Liver (tissue), 9 donors: Measurements from ENCODE around the gene EPHB4. TPM values are rescaled to one million over a fixed set of nuclear protein-coding genes. Genes with fewer than 3 reads are reported as not detected.

Experiments
- DNase-seq: peaks from one replicate; pipeline ENCODE4 v3.0.0-alpha.2; 2017; ENCODE audit warnings: low spot score
- H3K27ac ChIP-seq, 2 donors: one replicate each; pipeline ENCODE4 v1.7.0; 2013; ENCODE audit warnings: inconsistent platforms in 2 of 2, low read length in 2 of 2, control low read depth in 1 of 2, low read depth in 1 of 2, mild to moderate bottlenecking in 1 of 2
- H3K27me3 ChIP-seq, 4 donors: one replicate each; pipeline versions ENCODE4 v1.6.1 to v1.7.0; 2013; ENCODE audit warnings: low read length in 3 of 4, inconsistent platforms in 1 of 4, mild to moderate bottlenecking in 1 of 4, moderate library complexity in 1 of 4; ENCODE audit not compliant: control insufficient read depth in 4 of 4, insufficient read depth in 4 of 4
- H3K36me3 ChIP-seq, 4 donors: one replicate each; pipeline versions ENCODE4 v1.6.1 to v1.7.0; 2013; ENCODE audit warnings: low read length in 3 of 4, mild to moderate bottlenecking in 3 of 4, low read depth in 1 of 4, moderate library complexity in 1 of 4; ENCODE audit not compliant: control insufficient read depth in 4 of 4, insufficient read depth in 3 of 4
- H3K4me1 ChIP-seq, 4 donors: one replicate each; pipeline versions ENCODE4 v1.6.1 to v1.7.0; 2013; ENCODE audit warnings: low read length in 3 of 4, mild to moderate bottlenecking in 3 of 4, moderate library complexity in 1 of 4; ENCODE audit not compliant: control insufficient read depth in 4 of 4, insufficient read depth in 4 of 4
- H3K4me3 ChIP-seq, 3 donors: one replicate each; pipeline versions ENCODE4 v1.6.1 to v1.7.0; 2013; ENCODE audit warnings: low read length in 3 of 3, control low read depth in 1 of 3, low read depth in 1 of 3, mild to moderate bottlenecking in 1 of 3
- H3K9ac ChIP-seq, 2 donors: one replicate each; pipeline ENCODE4 v1.7.0; 2013; ENCODE audit warnings: low read length in 2 of 2, mild to moderate bottlenecking in 2 of 2, moderate library complexity in 2 of 2, control low read depth in 1 of 2, low read depth in 1 of 2
- H3K9me3 ChIP-seq, 4 donors: one replicate each; pipeline versions ENCODE4 v1.6.1 to v1.7.0; 2013; ENCODE audit warnings: low read length in 3 of 4; ENCODE audit not compliant: control insufficient read depth in 4 of 4
- ATF3 ChIP-seq: IDR thresholded peaks from 2 replicates; pipeline ENCODE4 v1.6.1; 2016; ENCODE audit warnings: antibody characterized with exemption
- EGR1 ChIP-seq, 2 donors: IDR thresholded peaks; 2 replicates each; pipeline ENCODE4 v1.6.1; 2016 to 2018; ENCODE audit warnings: antibody characterized with exemption in 2 of 2, low read depth in 2 of 2
- FOXA1 ChIP-seq: IDR thresholded peaks from 2 replicates; pipeline ENCODE4 v1.6.1; 2016; ENCODE audit warnings: antibody characterized with exemption
- FOXA2 ChIP-seq: IDR thresholded peaks from 2 replicates; pipeline ENCODE4 v1.6.1; 2016; ENCODE audit warnings: antibody characterized with exemption
- GABPA ChIP-seq, 2 donors: IDR thresholded peaks in 1 of 2; conservative IDR thresholded peaks in 1 of 2; 2 replicates each; pipeline ENCODE4 v1.6.1; 2016; ENCODE audit warnings: antibody characterized with exemption in 2 of 2, mild to moderate bottlenecking in 1 of 2, moderate library complexity in 1 of 2
- HNF4A ChIP-seq, 2 donors: conservative IDR thresholded peaks; 2 replicates each; pipeline ENCODE4 v1.6.1; 2016; ENCODE audit warnings: antibody characterized with exemption in 2 of 2, mild to moderate bottlenecking in 2 of 2
- HNF4G ChIP-seq: IDR thresholded peaks from 2 replicates; pipeline ENCODE4 v1.6.1; 2016; ENCODE audit warnings: antibody characterized with exemption
- JUND ChIP-seq, 2 donors: IDR thresholded peaks; 2 replicates each; pipeline ENCODE4 v1.6.1; 2016; ENCODE audit warnings: antibody characterized with exemption in 2 of 2
- MAX ChIP-seq: IDR thresholded peaks from 2 replicates; pipeline ENCODE4 v1.6.1; 2016; ENCODE audit warnings: antibody characterized with exemption
- NR2F2 ChIP-seq: IDR thresholded peaks from 2 replicates; pipeline ENCODE4 v1.6.1; 2016; ENCODE audit warnings: antibody characterized with exemption
- RAD21 ChIP-seq, 2 donors: IDR thresholded peaks; 2 replicates each; pipeline ENCODE4 v1.6.1; 2016; ENCODE audit warnings: antibody characterized with exemption in 2 of 2, mild to moderate bottlenecking in 2 of 2
- RXRA ChIP-seq, 2 donors: IDR thresholded peaks; 2 replicates each; pipeline ENCODE4 v1.6.1; 2017 to 2018; ENCODE audit warnings: antibody characterized with exemption in 2 of 2, mild to moderate bottlenecking in 1 of 2
- SP1 ChIP-seq: IDR thresholded peaks from 2 replicates; pipeline ENCODE4 v1.6.1; 2018; ENCODE audit warnings: antibody characterized with exemption, mild to moderate bottlenecking
- TAF1 ChIP-seq: conservative IDR thresholded peaks from 2 replicates; pipeline ENCODE4 v1.6.1; 2016; ENCODE audit warnings: antibody characterized with exemption, mild to moderate bottlenecking
- YY1 ChIP-seq: IDR thresholded peaks from 2 replicates; pipeline ENCODE4 v1.6.1; 2016; ENCODE audit warnings: antibody characterized with exemption, mild to moderate bottlenecking
- ZBTB33 ChIP-seq: IDR thresholded peaks from 2 replicates; pipeline ENCODE4 v1.6.1; 2016; ENCODE audit warnings: antibody characterized with exemption
- WGBS: extraction: QIAGEN DNeasy Blood & Tissue Kit; methylation state at CpG from one replicate; pipeline ENCODE4 v1.1.7; 2013; 5-methylcytosine and 5-hydroxymethylcytosine counted together
- polyA plus RNA-seq, 2 donors: library from polyadenylated mRNA; stranded (reverse) in 1 of 2; unstranded in 1 of 2; fragments of 200-250 nt in 1 of 2; fragments of >200 nt in 1 of 2; fragmentation: Nextera tagmentation in 1 of 2; extraction: Ambion mirVana in 1 of 2; gene quantifications; one replicate each; pipeline versions ENCODE4 v1.2.1 to v1.2.3, GENCODE V29; 2013 to 2015
- total RNA-seq, 2 donors: library from RNA; depleted of rRNA; stranded (reverse); fragments of >200 nt; gene quantifications; one replicate each; pipeline ENCODE4 v1.2.3, GENCODE V29; 2014
- TF ChIP-seq, protein P1 (sequence below): fragments of 150-350 bp; IDR thresholded peaks from 2 replicates; pipeline ENCODE4 v1.5.1; 2017; ENCODE audit warnings: improper control_type of control experiment, low read depth, low read length; ENCODE audit not compliant: missing input control
- TF ChIP-seq, protein P2 (sequence below): IDR thresholded peaks from 2 replicates; pipeline ENCODE4 v1.6.1; 2016; ENCODE audit warnings: antibody characterized with exemption, mild to moderate bottlenecking
- donor health status: healthy.
- donor health status: healthy.
- donor health status: healthy.
- donor health status: healthy.
- donor health status: healthy.

EPHB4 gene
- total and polyA plus RNA-seq, 4 donors, result 14.4 to 53.0 (median 50.0) TPM

- H3K27ac ChIP-seq, result peak overlapping the region in 1 of 2 donors; percentile 27
Observed at GRCh38 chr7:100822236-100823139, 4.8 kb downstream of the EPHB4 start.

More at GRCh38 chr7:100822236-100823139, 4.8 kb downstream of the EPHB4 start:
- H3K27me3 ChIP-seq, result no peaks in the 10 kb centered on the region
- H3K36me3 ChIP-seq, result peaks cover 2 to 43% (median 23%) of the 10 kb centered on the region in 4 donors
- WGBS, result 79% methylated on average over 43 of the region's 43 CpGs
- DNase-seq, result no peak
- H3K9me3 ChIP-seq, result no peaks in the 10 kb centered on the region
- peaks cover 15 to 44% (median 31%) of the 10 kb centered on the region in 4 donors for H3K4me1 ChIP-seq
- TF ChIP-seq FOXA2 (peak; percentile 10), RAD21 (IDR thresholded peaks at IDR 0.05) (peak in 1 of 2 donors; percentile 3), GABPA (IDR thresholded peaks at IDR 0.05 in 1 of 2, conservative IDR thresholded peaks at IDR 0.05 in 1 of 2) (no peak), RXRA (IDR thresholded peaks at IDR 0.05) (peak; percentile 74 to 80), EGR1 (IDR thresholded peaks at IDR 0.05; ENCODE audit: low read depth in 2 of 2) (no peak), MAX (peak; percentile 50), ZBTB33 (no peak), YY1 (peak; percentile 49), NR2F2 (peak; percentile 78), SP1 (peak; percentile 32), HNF4A (conservative IDR thresholded peaks at IDR 0.05) (peak; percentile 66 to 71), HNF4G (peak; percentile 18), JUND (IDR thresholded peaks at IDR 0.05) (no peak), FOXA1 (no peak), TAF1 (no peak), ATF3 (no peak)
- TF ChIP-seq, protein P1, sequence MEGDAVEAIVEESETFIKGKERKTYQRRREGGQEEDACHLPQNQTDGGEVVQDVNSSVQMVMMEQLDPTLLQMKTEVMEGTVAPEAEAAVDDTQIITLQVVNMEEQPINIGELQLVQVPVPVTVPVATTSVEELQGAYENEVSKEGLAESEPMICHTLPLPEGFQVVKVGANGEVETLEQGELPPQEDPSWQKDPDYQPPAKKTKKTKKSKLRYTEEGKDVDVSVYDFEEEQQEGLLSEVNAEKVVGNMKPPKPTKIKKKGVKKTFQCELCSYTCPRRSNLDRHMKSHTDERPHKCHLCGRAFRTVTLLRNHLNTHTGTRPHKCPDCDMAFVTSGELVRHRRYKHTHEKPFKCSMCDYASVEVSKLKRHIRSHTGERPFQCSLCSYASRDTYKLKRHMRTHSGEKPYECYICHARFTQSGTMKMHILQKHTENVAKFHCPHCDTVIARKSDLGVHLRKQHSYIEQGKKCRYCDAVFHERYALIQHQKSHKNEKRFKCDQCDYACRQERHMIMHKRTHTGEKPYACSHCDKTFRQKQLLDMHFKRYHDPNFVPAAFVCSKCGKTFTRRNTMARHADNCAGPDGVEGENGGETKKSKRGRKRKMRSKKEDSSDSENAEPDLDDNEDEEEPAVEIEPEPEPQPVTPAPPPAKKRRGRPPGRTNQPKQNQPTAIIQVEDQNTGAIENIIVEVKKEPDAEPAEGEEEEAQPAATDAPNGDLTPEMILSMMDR, result no peak
- TF ChIP-seq, protein P2, sequence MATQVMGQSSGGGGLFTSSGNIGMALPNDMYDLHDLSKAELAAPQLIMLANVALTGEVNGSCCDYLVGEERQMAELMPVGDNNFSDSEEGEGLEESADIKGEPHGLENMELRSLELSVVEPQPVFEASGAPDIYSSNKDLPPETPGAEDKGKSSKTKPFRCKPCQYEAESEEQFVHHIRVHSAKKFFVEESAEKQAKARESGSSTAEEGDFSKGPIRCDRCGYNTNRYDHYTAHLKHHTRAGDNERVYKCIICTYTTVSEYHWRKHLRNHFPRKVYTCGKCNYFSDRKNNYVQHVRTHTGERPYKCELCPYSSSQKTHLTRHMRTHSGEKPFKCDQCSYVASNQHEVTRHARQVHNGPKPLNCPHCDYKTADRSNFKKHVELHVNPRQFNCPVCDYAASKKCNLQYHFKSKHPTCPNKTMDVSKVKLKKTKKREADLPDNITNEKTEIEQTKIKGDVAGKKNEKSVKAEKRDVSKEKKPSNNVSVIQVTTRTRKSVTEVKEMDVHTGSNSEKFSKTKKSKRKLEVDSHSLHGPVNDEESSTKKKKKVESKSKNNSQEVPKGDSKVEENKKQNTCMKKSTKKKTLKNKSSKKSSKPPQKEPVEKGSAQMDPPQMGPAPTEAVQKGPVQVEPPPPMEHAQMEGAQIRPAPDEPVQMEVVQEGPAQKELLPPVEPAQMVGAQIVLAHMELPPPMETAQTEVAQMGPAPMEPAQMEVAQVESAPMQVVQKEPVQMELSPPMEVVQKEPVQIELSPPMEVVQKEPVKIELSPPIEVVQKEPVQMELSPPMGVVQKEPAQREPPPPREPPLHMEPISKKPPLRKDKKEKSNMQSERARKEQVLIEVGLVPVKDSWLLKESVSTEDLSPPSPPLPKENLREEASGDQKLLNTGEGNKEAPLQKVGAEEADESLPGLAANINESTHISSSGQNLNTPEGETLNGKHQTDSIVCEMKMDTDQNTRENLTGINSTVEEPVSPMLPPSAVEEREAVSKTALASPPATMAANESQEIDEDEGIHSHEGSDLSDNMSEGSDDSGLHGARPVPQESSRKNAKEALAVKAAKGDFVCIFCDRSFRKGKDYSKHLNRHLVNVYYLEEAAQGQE, result no peak
- no peak overlapping the region for H3K9ac ChIP-seq
- no peak overlapping the region for H3K4me3 ChIP-seq
